HG02678 (cell line): ENCODE data around the gene GMPR.

Experiments
- ATAC-seq: cut with Tn5 transposase; IDR thresholded peaks from one replicate; pipeline ENCODE4 v1.9.1; 2021; ENCODE audit warnings: mild to moderate bottlenecking, moderate library complexity; ENCODE audit not compliant: unreplicated experiment

Gene GMPR

GRCh38 chr6:16270178-16270794 lies 31.9 kb downstream of the GMPR start:
- ATAC-seq, result no peak

GRCh38 chr6:16271428-16271827 lies 33.0 kb downstream of the GMPR start:
- no peak for ATAC-seq

DNA sequence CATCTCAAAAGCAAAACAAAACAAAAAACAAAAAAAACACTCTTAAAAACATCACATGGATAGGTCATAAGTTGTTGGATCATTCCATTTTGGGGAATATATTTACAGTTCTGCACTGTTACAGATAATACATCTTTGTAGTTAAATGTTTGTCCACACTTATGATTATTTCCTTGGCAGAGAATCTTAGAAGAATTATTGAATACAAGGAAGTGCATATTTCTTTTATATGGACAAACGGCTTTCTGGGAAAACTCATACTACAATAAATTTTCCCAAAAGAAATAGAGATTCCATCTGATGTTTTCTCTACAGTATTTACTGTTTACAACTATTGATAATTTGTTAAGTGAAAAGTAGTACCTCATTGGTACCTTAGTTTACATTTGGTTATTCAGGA lies 33.8 kb downstream of the GMPR start:
- no peak for ATAC-seq

GRCh38 chr6:16273256-16273655 lies 34.9 kb downstream of the GMPR start:
- ATAC-seq, result no peak

- no peak for ATAC-seq
These were observed 36.1 kb downstream of the GMPR start for GRCh38 chr6:16274483-16274882.

DNA sequence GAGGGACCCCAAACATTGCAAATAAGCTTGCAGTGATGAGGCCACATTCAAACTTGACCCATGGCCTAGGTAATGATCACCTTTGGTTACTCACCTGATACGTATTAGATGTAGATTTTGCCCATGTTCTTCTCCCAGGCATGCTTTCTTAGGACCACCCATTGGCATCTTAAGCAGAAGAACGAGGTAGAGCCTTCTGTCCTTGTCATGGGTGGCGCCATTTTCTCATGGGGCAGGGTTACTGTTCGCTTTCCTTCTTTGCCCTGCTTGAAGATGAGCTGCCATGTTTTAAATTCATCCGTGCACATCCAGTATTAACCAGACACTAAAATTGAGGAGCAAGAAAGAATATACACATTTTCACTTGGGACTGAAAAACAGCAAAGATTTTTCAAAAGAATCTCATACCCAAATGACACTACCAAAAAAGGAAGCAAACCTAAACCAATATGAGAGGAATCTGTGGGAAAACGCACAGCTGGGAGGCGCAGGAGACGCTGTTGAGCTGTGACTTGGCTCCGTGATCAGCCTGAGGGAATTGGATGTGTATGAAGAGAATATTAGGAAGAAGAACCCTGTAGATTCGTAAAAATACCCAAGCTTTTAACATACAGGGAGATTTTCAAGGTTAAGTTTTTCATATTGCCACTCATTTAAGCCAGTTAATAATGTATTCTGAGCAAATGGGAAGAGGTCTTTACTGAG lies 36.6 kb downstream of the GMPR start:
- ATAC-seq, result no peak

DNA sequence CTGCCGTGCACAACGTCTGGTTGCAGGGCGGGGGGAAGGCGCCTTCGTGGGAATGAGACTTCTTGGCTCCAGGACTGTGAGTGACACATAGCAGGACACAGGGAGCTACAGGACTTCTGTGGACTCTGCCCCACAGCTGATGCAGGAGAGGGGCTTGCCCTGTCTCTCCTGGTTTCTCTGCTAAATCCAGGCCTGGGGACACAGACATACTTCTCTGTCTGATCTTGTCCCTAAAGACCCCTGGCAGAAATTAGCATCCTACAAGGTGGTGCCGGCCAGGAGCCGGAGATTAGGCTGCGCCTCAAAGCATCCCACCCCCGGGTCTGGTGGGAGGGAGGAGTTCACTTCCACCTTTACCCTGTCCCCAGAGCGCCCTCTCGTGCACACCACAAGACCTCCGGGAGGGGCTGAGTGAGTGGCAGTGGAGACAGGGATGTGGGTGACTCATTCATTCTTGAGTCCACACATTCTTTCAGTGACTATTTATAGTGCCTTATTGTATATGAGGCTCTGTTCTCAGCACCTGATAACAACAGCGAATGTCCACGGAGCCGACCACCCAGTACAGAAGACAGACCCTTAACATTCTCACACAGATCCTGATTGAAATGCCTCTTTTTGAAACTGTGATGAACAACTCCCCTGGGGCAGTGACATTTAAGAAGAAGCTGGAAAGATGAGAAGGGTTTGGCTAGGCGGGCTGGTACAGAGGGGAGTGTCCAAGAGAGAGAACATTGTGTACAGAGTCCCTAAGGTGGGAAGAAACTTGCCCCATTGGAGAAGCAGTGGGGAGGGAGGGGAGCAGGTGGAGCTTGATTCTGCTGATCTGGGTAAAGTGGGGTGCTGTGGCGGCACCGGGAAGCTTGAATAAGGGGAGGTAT lies 39.0 kb downstream of the GMPR start:
- ATAC-seq, result no peak

GRCh38 chr6:16278048-16278724 lies 39.8 kb downstream of the GMPR start:
- ATAC-seq, result no peak

DNA sequence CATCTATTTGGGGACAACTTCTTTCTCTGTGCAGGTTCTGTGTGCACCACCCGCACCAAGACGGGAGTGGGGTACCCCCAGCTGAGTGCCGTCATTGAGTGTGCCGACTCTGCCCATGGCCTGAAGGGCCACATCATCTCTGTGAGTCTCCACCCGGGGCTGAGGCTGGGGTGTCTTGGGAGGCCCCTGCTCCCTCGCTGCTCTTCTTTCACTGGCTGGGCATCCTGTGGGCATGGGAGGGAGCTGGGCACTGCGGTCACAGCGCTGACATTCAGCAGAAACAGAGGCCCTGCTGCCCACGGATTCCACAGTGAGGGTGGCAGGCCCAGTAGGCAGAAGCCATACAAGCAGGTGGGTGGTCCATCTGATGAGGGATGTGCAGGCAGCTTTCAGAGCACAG lies 40.4 kb downstream of the GMPR start:
- ATAC-seq, result no peak

DNA sequence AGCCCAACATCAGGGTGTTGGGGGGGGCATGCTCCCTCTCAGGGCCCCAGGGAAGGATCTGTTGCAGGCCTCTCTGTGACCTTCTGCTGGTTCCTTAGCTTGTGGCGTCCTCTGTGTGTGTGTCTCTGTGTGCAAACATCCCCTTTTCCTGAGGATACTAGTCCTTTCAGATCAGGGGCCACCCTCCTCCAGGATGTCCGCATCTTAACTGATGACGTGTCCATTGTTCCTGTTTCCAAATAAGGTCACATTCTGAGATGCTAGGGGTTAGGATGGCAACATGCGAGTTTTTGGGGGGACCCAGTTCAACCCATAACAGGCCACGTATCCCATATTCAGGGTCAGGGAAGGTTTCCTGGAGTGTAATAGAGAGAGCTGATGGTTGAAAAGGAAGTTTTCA lies 40.9 kb downstream of the GMPR start:
- ATAC-seq, result no peak

- no peak for ATAC-seq
These were observed 44.0 kb downstream of the GMPR start for GRCh38 chr6:16282370-16282769.

- no peak for ATAC-seq
These were observed 46.1 kb downstream of the GMPR start for GRCh38 chr6:16284472-16284871.

- ATAC-seq, result no peak
These were observed 47.2 kb downstream of the GMPR start for GRCh38 chr6:16285467-16286150.

DNA sequence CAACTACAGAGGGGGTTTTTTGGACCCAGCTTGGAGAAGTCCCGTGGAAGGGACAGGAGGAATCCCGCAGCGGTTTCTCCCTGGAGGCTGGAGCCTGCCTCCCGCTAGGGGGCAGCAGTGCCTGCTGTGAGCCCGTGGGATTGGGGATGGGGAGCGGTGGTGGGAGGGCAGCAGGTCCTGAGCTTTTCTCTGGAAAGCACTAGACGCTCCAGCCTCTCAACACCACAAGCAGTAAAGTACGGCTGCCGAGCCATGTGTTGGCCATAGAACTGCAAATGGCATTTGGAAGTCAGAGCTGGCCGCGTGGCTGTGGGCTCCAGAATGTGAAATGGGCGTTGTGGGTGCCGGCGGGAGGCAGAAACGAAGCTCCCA lies 47.8 kb downstream of the GMPR start:
- ATAC-seq, result no peak

DNA sequence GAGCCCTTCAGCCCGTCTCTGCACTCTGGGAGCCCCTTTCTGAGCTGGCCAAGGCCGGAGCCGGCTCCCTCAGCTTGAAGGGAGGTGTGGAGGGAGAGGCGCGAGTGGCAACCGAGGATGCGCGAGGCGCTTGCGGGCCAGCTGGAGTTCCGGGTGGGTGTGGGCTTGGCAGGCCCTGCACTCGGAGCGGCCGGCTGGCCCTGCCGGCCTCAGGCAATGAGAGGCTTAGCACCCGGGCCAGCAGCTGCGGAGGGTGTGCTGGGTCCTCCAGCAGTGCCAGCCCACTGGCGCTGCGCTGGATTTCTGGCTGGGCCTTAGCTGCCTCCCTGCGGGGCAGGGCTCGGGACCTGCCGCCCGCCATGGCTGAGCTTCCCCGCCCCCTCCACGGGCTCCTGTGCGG lies 49.8 kb downstream of the GMPR start:
- ATAC-seq, result no peak

DNA sequence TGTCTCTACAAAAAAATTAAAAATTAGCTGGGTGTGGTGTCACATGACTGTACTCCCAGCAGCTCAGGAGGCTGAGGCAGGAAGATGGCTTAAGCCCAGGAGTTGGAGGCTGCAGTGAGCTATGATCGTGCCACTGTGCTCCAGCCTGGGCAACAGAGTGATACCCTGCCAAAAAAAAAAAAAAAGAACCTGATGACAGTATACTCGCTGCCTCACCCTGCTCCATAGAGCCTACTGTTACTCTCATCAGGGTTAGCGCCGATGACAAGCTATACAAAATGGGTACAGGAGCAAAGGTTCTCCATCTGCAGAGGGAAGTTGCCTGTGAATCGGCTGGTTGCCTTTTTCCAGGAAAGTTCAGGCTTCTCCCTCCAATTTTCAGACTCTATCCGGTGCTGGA lies 53.4 kb downstream of the GMPR start:
- ATAC-seq, result no peak

GRCh38 chr6:16292432-16292831 lies 54.0 kb downstream of the GMPR start:
- ATAC-seq, result no peak

GRCh38 chr6:16292942-16293341 lies 54.6 kb downstream of the GMPR start:
- no peak for ATAC-seq

DNA sequence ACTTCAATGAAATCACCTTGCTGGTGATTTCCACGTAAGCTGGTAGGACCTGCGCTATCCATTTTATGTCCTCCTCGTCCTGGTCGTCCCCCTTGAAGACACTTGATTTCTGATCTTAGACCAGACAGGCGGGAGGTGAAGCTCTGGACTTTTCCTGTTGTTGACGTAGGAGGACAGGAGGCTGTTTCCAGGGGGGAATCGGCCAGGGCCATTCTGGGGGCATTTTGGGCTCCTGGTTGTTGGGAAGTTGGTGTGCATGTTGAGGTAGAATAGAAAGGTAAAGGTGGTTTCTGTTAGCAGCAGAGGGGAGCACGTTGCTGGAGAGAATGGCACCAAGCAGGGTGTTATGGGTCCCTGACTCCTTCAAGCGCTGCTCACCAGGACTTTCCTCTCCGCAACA lies 56.0 kb downstream of the GMPR start:
- no peak for ATAC-seq

- no peak for ATAC-seq
These were observed 56.7 kb downstream of the GMPR start for GRCh38 chr6:16295060-16295459.

- no peak for ATAC-seq
These were observed 57.1 kb downstream of the GMPR start for GRCh38 chr6:16295471-16295870.
